Ovary (tissue), 9 donors: Measurements from ENCODE around the gene CLDN4. TPM values are rescaled to one million over a fixed set of nuclear protein-coding genes. Genes with fewer than 3 reads are reported as not detected.
"Not testable (repeated sequence)": the region's sequence is repeated elsewhere in the genome, so short reads cannot be mapped to it uniquely, and the experiment has no call there.

Experiments
- DNase-seq, 5 donors: peaks; one replicate each; pipeline ENCODE4 v3.0.0-alpha.2; 2019 to 2020
- H3K27ac ChIP-seq, 2 donors: fragments of 200-600 bp; one replicate each; pipeline versions ENCODE4 v1.5.1 to v1.8.0; 2019 to 2022
- H3K27me3 ChIP-seq: fragments of 200-600 bp; one replicate; pipeline ENCODE4 v1.8.0; 2022
- H3K36me3 ChIP-seq: fragments of 200-600 bp; sonication (generic); one replicate; pipeline ENCODE4 v1.5.1; 2019
- H3K4me1 ChIP-seq: one replicate; pipeline ENCODE4 v1.8.1; 2013; ENCODE audit warnings: mild to moderate bottlenecking, moderate library complexity; ENCODE audit not compliant: insufficient read depth
- H3K4me3 ChIP-seq: fragments of 200-600 bp; sonication (generic); one replicate; pipeline ENCODE4 v1.5.1; 2017
- H3K9me3 ChIP-seq, 2 donors: fragments of 200-600 bp in 1 of 2; sonication (generic) in 1 of 2; one replicate each; pipeline versions ENCODE4 v1.5.1 to v1.8.1; 2013 to 2019; ENCODE audit warnings: mild to moderate bottlenecking in 1 of 2, moderate library complexity in 1 of 2
- EP300 ChIP-seq: sonication (generic); formaldehyde crosslinking; IDR thresholded peaks from one replicate; pipeline ENCODE4 v1.6.1; 2017; ENCODE audit warnings: antibody characterized with exemption
- POLR2A ChIP-seq: fragments of 450-650 bp; IDR thresholded peaks from one replicate; pipeline ENCODE4 v1.6.1; 2017; ENCODE audit warnings: antibody characterized with exemption, mild to moderate bottlenecking, moderate library complexity
- WGBS, 3 donors: extraction: QIAGEN DNeasy Blood & Tissue Kit in 1 of 3; methylation state at CpG; one replicate each; pipeline versions ENCODE4 v1.1.5 to v1.1.7; 2013 to 2017; 5-methylcytosine and 5-hydroxymethylcytosine counted together
- intact Hi-C, 4 donors: fragments of 100-400 bp; cut with DNase I; formaldehyde crosslinking; loops; one replicate each; pipeline versions ENCODE4 v1.11.0 to v1.15.1; 2022 to 2023
- polyA plus RNA-seq, 2 donors: library from polyadenylated mRNA; stranded (reverse); fragments of 200-250 nt in 1 of 2; fragments of 350-450 nt in 1 of 2; fragmentation: Illumina TruSeq in 1 of 2; extraction: RNeasy Lipid Tissue Mini Kit (QIAGEN cat#74804) in 1 of 2; gene quantifications; one replicate each; pipeline ENCODE4 v1.2.3, GENCODE V29; 2013 to 2014
- total RNA-seq, 7 donors: library from RNA; depleted of rRNA in 2 of 7; stranded (reverse); fragments of >200 nt in 2 of 7; fragmentation: NEBNext Ultra II Directional in 3 of 7; extraction: Animal tissue kit (Norgen Biotek cat#: 25700) in 3 of 7; gene quantifications; one replicate each; pipeline versions ENCODE4 v1.1.0 to v1.2.4, GENCODE V29; 2016 to 2023
- TF ChIP-seq, protein P1 (sequence below), 3 donors: fragments of 450-650 bp in 2 of 3; fragments of 200-600 bp in 1 of 3; IDR thresholded peaks; one replicate each; pipeline versions ENCODE4 v1.5.1 to v1.8.0; 2016 to 2022; ENCODE audit warnings: antibody characterized with exemption in 3 of 3, mild to moderate bottlenecking in 1 of 3
- donor health status: DM: no; HTN: no; CAD: no; lungs with moderate emphysema.
- donor health status: DM: no; HTN: no; CAD: no.
- donor health status: Bipolar disorder and iron deficiency.
- donor health status: DM: yes; HTN: yes; CAD: no.
- donor health status: DM: no; HTN: no; CAD: no.
- donor health status: DM: yes; HTN: yes; CAD: no.

Gene CLDN4
- total and polyA plus RNA-seq, 9 donors: 0.27 to 240 (median 6.6) TPM; not detected in 1

GRCh38 chr7:73834626-73835191, 3.9 kb downstream of the CLDN4 start:
- DNase-seq: no peak
- WGBS, 3 donors: 85 to 96% (median 89%) methylated on average over 10 to 11 of the region's 11 CpGs
- H3K4me3 ChIP-seq: no peak overlapping the region
- H3K9me3 ChIP-seq: no peaks in the 10 kb centered on the region
- H3K27me3 ChIP-seq: no peaks in the 10 kb centered on the region
- intact Hi-C loops: no loop called here
- no peak for TF ChIP-seq EP300
- no peak for TF ChIP-seq POLR2A
- TF ChIP-seq, protein P1, sequence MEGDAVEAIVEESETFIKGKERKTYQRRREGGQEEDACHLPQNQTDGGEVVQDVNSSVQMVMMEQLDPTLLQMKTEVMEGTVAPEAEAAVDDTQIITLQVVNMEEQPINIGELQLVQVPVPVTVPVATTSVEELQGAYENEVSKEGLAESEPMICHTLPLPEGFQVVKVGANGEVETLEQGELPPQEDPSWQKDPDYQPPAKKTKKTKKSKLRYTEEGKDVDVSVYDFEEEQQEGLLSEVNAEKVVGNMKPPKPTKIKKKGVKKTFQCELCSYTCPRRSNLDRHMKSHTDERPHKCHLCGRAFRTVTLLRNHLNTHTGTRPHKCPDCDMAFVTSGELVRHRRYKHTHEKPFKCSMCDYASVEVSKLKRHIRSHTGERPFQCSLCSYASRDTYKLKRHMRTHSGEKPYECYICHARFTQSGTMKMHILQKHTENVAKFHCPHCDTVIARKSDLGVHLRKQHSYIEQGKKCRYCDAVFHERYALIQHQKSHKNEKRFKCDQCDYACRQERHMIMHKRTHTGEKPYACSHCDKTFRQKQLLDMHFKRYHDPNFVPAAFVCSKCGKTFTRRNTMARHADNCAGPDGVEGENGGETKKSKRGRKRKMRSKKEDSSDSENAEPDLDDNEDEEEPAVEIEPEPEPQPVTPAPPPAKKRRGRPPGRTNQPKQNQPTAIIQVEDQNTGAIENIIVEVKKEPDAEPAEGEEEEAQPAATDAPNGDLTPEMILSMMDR (IDR thresholded peaks at IDR 0.05): no peak
- no peak overlapping the region for H3K27ac ChIP-seq
- H3K4me1 ChIP-seq: peaks cover 8% of the 10 kb centered on the region
- H3K36me3 ChIP-seq: no peaks in the 10 kb centered on the region

GRCh38 chr7:73837167-73837566, 6.4 kb downstream of the CLDN4 start:
- H3K4me1 ChIP-seq, H3K27ac ChIP-seq, DNase-seq, H3K4me3 ChIP-seq, H3K36me3 ChIP-seq, H3K27me3 ChIP-seq, intact Hi-C loops, H3K9me3 ChIP-seq: not testable (repeated sequence)

DNA sequence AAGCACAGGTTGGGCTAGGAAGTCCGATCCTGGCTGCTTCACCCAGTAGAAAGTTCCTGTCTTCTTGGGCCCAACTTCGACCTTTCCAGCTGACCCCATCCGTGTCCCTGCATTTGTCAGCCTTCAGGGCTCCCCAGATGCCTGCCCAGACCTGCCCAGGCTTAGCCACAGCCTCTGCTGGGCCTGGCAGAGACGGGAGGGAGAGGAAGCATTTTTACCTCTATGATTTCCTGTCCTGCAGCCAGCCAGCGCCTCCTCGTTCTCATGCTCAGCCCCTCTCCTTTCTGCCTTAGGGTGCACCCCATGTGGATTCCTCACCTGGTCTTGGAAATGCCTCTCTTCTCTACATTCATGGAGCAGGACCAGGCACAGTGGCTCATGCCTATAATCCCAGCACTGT, 7.8 kb downstream of the CLDN4 start:
- intact Hi-C loops: no loop called here
- no peaks in the 10 kb centered on the region for H3K9me3 ChIP-seq
- WGBS, 3 donors: 73 to 79% (median 74%) methylated on average over 6 of the region's 6 CpGs
- no peaks in the 10 kb centered on the region for H3K4me1 ChIP-seq
- DNase-seq: no peak
- no peak overlapping the region for H3K4me3 ChIP-seq
- no peak overlapping the region for H3K27ac ChIP-seq
- no peaks in the 10 kb centered on the region for H3K27me3 ChIP-seq
- H3K36me3 ChIP-seq: no peaks in the 10 kb centered on the region
- TF ChIP-seq, protein P1 (IDR thresholded peaks at IDR 0.05): no peak
- TF ChIP-seq POLR2A (no peak), EP300 (no peak)

DNA sequence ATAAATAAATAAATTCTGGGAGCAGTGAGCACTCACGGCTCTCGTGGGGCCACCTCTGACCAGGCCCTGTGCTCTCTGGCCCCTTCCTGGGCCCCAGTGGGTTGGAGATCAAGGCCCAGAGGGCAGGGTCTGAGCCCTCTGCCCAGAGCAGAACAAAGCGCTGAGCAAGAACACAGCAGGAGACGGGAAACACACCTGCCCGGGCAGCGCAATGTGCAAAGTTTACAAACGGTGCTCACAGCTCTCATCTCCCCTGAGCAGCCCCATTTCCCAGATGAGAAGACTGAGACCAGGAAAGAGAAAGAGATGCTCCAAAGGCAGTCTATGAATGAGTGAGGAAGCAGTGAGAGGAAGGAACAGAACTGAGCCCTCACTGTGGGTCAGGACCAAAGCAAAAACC, 8.5 kb downstream of the CLDN4 start:
- no peak for DNase-seq
- TF ChIP-seq EP300 (no peak), POLR2A (no peak)
- TF ChIP-seq, protein P1 (IDR thresholded peaks at IDR 0.05): no peak
- H3K27me3 ChIP-seq: no peaks in the 10 kb centered on the region

DNA sequence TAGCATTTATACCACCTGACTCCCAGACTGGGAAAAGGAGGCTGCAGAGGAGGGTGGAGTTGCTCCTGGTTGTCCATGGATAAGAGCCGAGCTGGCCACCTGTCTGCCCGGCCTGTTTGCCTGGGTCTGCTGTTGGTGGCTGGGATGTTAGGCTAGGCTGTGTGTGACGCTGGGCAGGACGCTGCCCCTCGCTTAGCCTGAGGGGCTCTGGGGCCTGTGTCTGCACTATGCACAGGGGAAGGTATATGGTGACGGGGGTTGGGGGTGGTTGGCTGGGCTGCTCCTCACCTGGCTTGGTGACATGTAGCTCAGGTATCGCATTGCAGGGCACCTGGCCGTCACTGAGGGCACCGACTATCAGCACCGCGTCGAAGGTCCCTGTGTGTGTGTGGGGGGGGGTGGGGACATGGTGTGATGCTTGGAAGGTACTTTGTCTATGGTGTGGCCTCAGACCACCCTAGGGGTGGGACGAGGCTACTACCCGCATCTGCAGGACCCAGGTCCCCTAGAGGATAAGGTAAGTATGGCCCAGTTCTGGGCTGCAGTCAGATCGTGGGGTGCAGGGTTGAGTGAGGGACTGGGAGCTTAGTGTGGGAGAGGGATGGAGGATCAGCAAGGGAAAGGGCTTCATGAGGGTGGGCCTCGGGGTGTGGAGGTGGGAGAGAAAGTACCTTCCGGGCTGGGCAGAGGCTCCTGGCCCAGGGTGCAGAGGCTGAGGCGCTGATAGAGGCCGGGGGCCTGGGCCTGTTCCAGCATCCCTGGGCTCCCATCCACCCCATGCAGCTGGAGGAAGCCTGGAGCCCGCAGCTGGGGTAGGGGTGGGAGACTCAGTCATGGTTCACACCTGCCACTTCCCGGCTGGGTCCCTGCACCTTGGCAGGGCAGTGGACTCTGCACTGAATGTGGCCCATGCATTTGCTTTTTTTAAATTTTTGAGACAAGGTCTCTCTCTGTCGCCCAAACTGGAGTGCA, 9.2 kb downstream of the CLDN4 start:
- intact Hi-C loops: loop anchor here in 2 of 4 donors (10.0 kb wide), 2 partner anchors 105 to 745 kb away; partner anchors contain the start of gene ABHD11 (in 1 of the 2)
- Histone ChIP-seq H3K27me3 (no peaks in the 10 kb centered on the region), H3K36me3 (no peaks in the 10 kb centered on the region), H3K4me3 (no peak overlapping the region), H3K4me1 (no peaks in the 10 kb centered on the region), H3K27ac (no peak overlapping the region), H3K9me3 (no peaks in the 10 kb centered on the region)
- TF ChIP-seq, protein P1 (IDR thresholded peaks at IDR 0.05): no peak
- TF ChIP-seq POLR2A: no peak
- TF ChIP-seq EP300: no peak
- no peak for DNase-seq
- WGBS, 3 donors: 88 to 91% (median 90%) methylated on average over 22 of the region's 22 CpGs

More for the DNA sequence above, 8.5 kb downstream of the CLDN4 start:
- WGBS, 3 donors: 81 to 86% (median 82%) methylated on average over 7 of the region's 7 CpGs
- no peaks in the 10 kb centered on the region for H3K36me3 ChIP-seq
- intact Hi-C loops: no loop called here
- H3K4me1 ChIP-seq: no peaks in the 10 kb centered on the region
- H3K27ac ChIP-seq: no peak overlapping the region
- H3K4me3 ChIP-seq: no peak overlapping the region
- H3K9me3 ChIP-seq: no peaks in the 10 kb centered on the region
